Body of pancreas (tissue), 4 donors: Measurements from ENCODE around the gene CABP7.

ENCODE experiments used
- CTCF ChIP-seq, 7 experiments: fragments of 450-650 bp in 4 of 7; fragments of 200-600 bp in 3 of 7; sonication (generic) in 3 of 7; IDR thresholded peaks; one replicate each; pipeline ENCODE4 v1.5.1; 2016 to 2019; ENCODE audit warnings: antibody characterized with exemption in 7 of 7
- POLR2A ChIP-seq, 3 donors: fragments of 450-650 bp; IDR thresholded peaks; one replicate each; pipeline ENCODE4 v1.6.1; 2016; ENCODE audit warnings: antibody characterized with exemption in 3 of 3, mild to moderate bottlenecking in 2 of 3

GRCh38 chr22:29674121-29674520 is 45.7 kb upstream of the CABP7 start:
- TF ChIP-seq CTCF (IDR thresholded peaks at IDR 0.05): no peak
- no peak for TF ChIP-seq POLR2A (IDR thresholded peaks at IDR 0.05)
